Mucosa of rectum (tissue), 2 donors: ENCODE results near the gene SLC5A5.
A peak's percentile ranks its signal among the peaks of the same experiment; 100 is the strongest.

Experiments used
- H3K27ac ChIP-seq, 2 donors: one replicate each; pipeline ENCODE4 v1.7.0; 2013; ENCODE audit warnings: inconsistent platforms in 2 of 2, low read depth in 2 of 2, low read length in 2 of 2
- H3K27me3 ChIP-seq, 2 donors: one replicate each; pipeline ENCODE4 v1.7.0; 2013; ENCODE audit warnings: low read length in 2 of 2; ENCODE audit not compliant: control insufficient read depth in 2 of 2, insufficient read depth in 2 of 2
- H3K36me3 ChIP-seq, 2 donors: one replicate each; pipeline ENCODE4 v1.7.0; 2013; ENCODE audit warnings: low read length in 2 of 2; ENCODE audit not compliant: control insufficient read depth in 2 of 2, insufficient read depth in 2 of 2
- H3K4me1 ChIP-seq, 2 donors: one replicate each; pipeline ENCODE4 v1.7.0; 2013; ENCODE audit warnings: low read length in 2 of 2, mild to moderate bottlenecking in 1 of 2; ENCODE audit not compliant: control insufficient read depth in 2 of 2, insufficient read depth in 2 of 2
- H3K4me3 ChIP-seq, 2 donors: one replicate each; pipeline ENCODE4 v1.7.0; 2013; ENCODE audit warnings: low read length in 2 of 2
- H3K9ac ChIP-seq, 2 donors: one replicate each; pipeline ENCODE4 v1.7.0; 2013; ENCODE audit warnings: low read length in 2 of 2, low read depth in 1 of 2, mild to moderate bottlenecking in 1 of 2
- H3K9me3 ChIP-seq, 2 donors: one replicate each; pipeline ENCODE4 v1.7.0; 2013; ENCODE audit warnings: low read length in 2 of 2; ENCODE audit not compliant: control insufficient read depth in 2 of 2
- donor health status: healthy.
- donor health status: Normal muscosa, but diverticular disease.

SLC5A5 gene

DNA sequence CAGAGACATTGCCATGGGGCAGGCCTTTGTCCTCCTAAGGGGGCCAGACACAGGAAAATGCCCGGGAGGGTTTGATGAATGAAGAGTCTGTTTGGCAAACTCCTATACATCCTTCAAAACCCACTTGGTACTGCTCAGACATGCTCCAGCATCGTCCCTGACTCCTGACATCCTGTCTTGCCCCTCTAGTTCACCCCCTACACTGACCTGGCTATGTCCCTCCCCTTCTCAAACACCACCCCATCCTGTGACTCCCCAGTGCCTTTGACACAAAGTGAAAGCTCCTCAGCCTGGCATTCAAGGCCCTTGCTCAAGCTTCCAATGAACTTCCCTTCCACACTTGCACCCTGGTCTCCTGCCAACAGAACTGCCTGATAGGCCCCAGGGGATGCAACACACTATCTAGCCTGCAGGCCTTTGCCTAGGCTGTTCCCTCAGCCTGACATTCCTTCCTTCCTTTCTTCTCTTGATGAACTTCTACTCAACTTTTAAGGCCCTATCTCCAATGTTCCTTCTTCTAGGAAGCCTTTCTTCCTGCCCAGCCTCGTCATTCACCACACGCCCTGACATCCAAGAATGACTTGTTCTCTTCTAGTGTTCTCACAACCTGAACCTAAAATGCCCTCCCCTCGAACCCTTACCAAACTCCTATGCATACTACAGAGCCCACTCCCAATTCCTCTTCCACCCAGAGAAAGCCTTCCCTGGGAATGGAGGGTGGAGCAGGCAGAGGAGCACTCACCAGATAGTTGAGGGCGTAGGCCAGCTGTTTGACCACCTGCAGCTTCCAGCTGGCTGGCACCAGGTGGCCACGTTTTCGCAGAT is 36.4 kb upstream of the SLC5A5 start:
- no peaks in the 10 kb centered on the region for H3K9me3 ChIP-seq
- no peak overlapping the region for H3K27ac ChIP-seq
- no peak overlapping the region for H3K4me3 ChIP-seq
- peaks cover 8 to 13% of the 10 kb centered on the region in 2 donors for H3K27me3 ChIP-seq
- H3K36me3 ChIP-seq = peaks cover 0 to 4% of the 10 kb centered on the region in 2 donors
- no peak overlapping the region for H3K9ac ChIP-seq
- no peaks in the 10 kb centered on the region for H3K4me1 ChIP-seq

DNA sequence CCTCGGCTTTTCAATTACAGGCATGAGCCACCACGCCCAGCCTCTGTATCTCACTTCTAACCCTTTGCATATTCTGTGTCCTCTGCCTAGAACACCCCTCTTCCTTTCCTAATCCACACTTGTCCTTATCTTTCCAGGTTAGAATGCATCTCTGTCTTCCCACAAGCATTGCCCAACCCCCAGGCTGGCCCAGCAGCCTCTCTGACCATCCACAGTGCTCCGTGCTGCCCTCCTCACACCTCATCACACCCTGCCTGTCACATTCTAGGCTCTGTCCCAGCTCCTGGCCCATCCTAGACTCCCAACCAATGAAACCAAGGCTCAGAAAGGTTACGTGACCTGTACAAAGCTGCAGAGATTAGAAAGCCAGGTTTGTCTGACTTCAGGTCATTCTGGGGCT is 35.2 kb upstream of the SLC5A5 start:
- Histone ChIP-seq H3K9me3 (no peaks in the 10 kb centered on the region), H3K27ac (no peak overlapping the region), H3K36me3 (peaks cover 0 to 7% of the 10 kb centered on the region in 2 donors), H3K4me1 (no peaks in the 10 kb centered on the region), H3K4me3 (no peak overlapping the region), H3K9ac (no peak overlapping the region), H3K27me3 (peaks cover 8 to 20% of the 10 kb centered on the region in 2 donors)

DNA sequence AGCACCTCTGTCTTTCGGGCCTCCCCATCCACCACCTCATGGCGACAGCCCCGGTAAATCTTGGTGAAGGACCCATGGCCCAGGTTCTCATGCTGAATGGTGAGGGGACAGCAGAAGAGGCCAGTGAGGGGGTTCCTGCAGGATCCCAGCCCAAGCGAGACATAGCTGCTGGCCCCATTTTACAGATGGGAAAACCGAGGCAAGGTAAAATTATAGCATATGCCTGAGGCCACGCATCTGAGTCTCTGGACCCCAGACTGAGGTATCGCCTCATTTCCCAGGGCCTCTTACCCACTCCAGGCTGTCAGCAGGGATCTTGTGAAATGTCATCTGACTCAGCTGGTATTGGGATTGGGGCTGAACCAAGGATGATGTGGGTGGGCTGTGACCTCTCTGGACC is 33.8 kb upstream of the SLC5A5 start:
- no peak overlapping the region for H3K27ac ChIP-seq
- H3K9me3 ChIP-seq = no peaks in the 10 kb centered on the region
- H3K9ac ChIP-seq = no peak overlapping the region
- no peak overlapping the region for H3K4me3 ChIP-seq
- peaks cover 0 to 14% of the 10 kb centered on the region in 2 donors for H3K27me3 ChIP-seq
- H3K4me1 ChIP-seq = no peaks in the 10 kb centered on the region
- peaks cover 0 to 7% of the 10 kb centered on the region in 2 donors for H3K36me3 ChIP-seq

DNA sequence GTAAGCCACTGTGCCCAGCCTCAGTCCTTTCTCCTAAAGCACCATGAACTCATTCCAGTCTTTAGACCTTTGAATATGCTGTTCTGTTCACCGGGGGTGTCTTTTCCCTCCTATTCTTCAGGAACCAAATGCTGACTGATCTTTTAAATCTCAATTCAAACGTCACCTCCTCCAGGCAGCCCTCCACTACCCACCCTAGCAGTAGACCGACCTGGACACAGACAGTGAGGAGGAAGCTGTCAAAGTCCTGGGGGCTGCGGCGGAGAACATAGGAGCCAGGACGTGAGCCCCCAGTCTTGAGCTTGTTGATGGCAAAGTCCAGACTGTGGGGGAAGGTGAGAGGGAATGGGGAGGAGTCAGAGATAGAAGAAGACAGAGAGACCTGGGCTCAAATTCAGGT is 31.7 kb upstream of the SLC5A5 start:
- H3K36me3 ChIP-seq = peaks cover 0 to 7% of the 10 kb centered on the region in 2 donors

DNA sequence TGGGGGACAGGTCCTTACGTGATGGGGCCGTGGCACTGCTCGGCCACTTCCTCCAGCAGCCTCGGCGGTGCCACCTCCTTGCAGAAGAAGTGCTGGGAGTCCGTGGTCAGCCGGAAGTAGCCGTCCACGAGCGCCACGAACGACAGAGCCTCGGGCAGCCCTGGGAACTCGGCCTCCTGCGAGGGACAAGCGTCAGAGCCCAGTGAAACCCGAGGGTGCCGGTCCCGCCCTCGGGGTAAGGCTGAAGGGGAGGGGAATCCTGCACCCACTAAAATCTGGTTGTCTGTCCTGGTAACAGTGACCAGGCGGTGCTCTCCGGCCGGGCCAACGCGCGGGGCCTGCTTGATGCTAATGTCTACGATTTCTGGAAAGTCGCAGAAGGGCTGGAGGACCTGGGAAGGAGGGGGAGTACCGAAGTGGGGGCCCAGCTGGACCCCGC is 30.4 kb upstream of the SLC5A5 start:
- Histone ChIP-seq H3K9ac (peak overlapping the region in 1 of 2 donors; percentile 19), H3K27me3 (peaks cover 0 to 12% of the 10 kb centered on the region in 2 donors), H3K36me3 (peaks cover 0 to 4% of the 10 kb centered on the region in 2 donors), H3K4me1 (no peaks in the 10 kb centered on the region), H3K27ac (no peak overlapping the region), H3K9me3 (no peaks in the 10 kb centered on the region), H3K4me3 (peak overlapping the region; percentile 20 to 23)

More for the DNA sequence above, 31.7 kb upstream of the SLC5A5 start:
- Histone ChIP-seq H3K9me3 (no peaks in the 10 kb centered on the region), H3K9ac (no peak overlapping the region), H3K4me3 (no peak overlapping the region), H3K27me3 (peaks cover 0 to 12% of the 10 kb centered on the region in 2 donors), H3K4me1 (no peaks in the 10 kb centered on the region), H3K27ac (no peak overlapping the region)

DNA sequence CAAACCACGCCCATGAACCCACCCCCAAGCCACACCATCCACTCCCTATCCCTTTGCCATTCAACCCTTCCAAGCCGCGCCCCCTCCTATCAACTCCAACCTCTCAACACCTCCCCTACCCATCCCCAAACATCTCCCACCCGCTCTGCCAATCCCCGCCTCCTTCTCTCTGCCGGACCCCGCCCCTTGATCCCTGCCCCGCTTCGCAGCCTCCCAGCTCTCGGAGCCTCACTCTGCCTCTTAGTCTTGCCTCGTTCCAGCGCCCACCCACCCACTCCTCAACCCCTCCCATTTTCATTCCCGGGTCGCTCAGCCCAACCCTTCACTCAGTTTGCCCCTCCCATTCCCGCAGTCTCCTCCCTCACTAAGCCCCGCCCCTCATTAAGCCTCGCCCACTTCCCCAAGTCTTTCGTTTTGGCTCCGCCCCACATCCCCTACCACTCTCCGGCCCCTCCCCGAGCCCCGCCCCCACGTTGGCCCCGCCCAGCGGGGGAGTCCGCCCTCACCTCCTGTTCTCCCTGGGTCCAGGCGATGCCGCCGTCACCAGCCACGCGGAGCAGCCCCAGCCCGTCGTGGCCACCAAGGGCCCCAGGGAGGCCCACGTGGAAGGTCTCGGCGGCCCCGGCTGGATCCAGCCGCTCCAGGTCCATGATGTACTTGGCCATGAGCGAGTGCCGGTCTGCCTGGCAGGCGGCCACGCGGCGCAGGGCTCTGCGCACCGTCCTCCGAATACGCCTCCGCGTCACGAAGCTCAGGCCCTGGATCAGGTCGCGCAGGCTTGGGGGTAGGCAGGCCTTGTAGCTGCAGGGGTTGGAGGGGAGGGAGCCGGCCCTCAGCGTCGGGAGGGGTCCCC is 29.7 kb upstream of the SLC5A5 start:
- peaks cover 0 to 12% of the 10 kb centered on the region in 2 donors for H3K27me3 ChIP-seq

DNA sequence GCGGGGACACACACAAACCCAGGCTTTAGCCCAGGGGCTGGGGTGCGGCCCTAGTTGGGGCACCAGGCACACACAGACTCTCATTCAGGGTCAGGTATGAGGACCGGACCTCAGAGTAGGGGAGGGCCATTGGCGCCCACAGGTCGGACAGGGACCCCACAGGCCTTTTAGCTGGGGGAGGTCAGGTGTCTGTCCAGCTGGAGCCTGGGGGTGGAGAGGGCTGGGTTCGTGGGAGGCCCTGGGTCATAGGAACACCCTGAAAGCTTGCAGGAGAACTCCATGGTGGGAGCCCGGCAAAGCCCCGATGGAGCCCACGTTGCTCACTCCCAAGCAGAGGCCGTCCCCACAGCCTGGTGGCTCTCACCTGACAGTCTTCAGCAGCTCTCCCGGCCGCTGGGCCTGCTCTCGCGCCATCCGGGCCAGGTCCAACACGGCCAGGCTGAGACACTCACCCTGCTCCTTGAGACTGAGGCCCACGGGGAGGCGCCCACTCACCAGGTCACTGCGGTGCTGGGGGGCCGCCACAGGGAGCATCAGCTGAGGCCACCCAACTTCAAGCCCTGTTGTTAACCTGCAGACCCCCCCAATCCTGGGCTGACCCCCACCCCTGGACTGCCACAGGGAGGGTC is 29.0 kb upstream of the SLC5A5 start:
- Histone ChIP-seq H3K4me3 (no peak overlapping the region), H3K27ac (no peak overlapping the region), H3K4me1 (no peaks in the 10 kb centered on the region), H3K36me3 (peaks cover 0 to 3% of the 10 kb centered on the region in 2 donors), H3K27me3 (peaks cover 1 to 12% of the 10 kb centered on the region in 2 donors), H3K9me3 (no peaks in the 10 kb centered on the region), H3K9ac (no peak overlapping the region)

More for the DNA sequence above, 29.7 kb upstream of the SLC5A5 start:
- H3K27ac ChIP-seq = no peak overlapping the region
- H3K36me3 ChIP-seq = peaks cover 0 to 3% of the 10 kb centered on the region in 2 donors
- H3K9ac ChIP-seq = no peak overlapping the region
- peak overlapping the region; percentile 20 to 23 for H3K4me3 ChIP-seq
- H3K9me3 ChIP-seq = no peaks in the 10 kb centered on the region
- no peaks in the 10 kb centered on the region for H3K4me1 ChIP-seq

DNA sequence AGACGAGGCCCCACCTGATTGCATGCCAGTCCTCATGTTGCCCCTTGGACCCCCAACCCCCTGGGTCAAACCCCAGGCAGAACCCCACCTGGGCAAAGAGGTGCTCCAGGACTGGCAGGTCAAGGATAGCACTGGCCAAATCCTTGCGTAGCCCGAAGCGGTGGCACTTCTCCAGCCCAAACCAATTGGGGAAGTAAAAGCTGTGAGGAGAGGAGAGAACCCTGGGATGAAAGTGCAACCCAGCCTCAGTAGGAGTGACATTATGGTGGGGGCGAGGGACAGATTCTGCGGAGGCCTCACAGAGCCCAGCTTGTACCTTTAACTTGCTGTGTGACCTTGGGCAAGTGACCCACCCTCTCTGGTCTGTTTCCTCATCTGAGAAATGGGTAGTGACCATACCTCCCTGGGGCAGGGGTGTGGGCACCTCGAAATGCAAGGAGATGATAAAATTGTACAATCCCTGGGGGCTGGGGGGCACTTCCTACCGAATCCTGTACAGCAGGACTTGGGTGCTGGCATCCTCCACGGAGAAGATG is 28.4 kb upstream of the SLC5A5 start:
- Histone ChIP-seq H3K9me3 (no peaks in the 10 kb centered on the region), H3K9ac (no peak overlapping the region), H3K36me3 (peaks cover 0 to 3% of the 10 kb centered on the region in 2 donors), H3K27ac (no peak overlapping the region), H3K27me3 (peaks cover 1 to 12% of the 10 kb centered on the region in 2 donors), H3K4me3 (no peak overlapping the region), H3K4me1 (peaks cover 0 to 2% of the 10 kb centered on the region in 2 donors)

DNA sequence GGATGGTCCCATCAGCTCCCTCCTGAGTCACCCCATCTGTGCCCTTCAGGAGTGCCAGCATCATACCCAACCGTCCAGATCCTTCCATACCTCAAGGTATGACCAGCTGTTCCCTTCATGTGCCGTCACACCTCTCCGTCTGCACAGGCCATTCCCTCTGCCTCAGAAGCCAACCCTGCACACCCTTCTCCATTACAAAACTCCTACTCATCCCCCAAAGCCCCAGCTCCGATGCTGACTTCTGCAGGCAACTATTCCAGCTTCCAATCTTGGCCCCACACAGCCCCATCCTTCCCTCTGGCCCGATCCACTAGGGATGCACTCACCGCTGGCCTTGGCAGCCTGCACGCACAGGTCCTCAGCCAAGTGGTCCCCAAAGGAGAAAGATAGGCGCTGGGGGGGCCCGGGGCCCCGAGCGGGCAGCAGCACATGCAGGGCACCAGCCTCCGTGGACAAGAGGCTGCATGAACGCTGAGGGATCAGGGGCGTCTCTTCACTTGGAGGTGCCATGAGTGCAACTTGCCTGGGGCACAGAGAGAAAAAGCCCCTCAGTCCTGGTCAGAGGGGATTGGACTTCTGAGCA is 27.7 kb upstream of the SLC5A5 start:
- Histone ChIP-seq H3K4me3 (no peak overlapping the region), H3K36me3 (peaks cover 0 to 3% of the 10 kb centered on the region in 2 donors), H3K9me3 (no peaks in the 10 kb centered on the region), H3K4me1 (peaks cover 0 to 2% of the 10 kb centered on the region in 2 donors), H3K27me3 (peaks cover 1 to 12% of the 10 kb centered on the region in 2 donors), H3K27ac (no peak overlapping the region), H3K9ac (no peak overlapping the region)
